GM18861 (cell line): ENCODE data around the gene CLCN5.

ENCODE experiments used
- ATAC-seq: cut with Tn5 transposase; IDR thresholded peaks from one replicate; pipeline ENCODE4 v1.9.1; 2021; ENCODE audit not compliant: unreplicated experiment

CLCN5 gene

GRCh38 chrX:49922291-49923241 lies at the start of gene CLCN5:
TSS of gene CLCN5 (plus strand) at chrX:49922596. CDS start at chrX:49925299, 2,703 bp downstream.
- peak; percentile 94 for ATAC-seq

- ATAC-seq, result no peak
Measured at GRCh38 chrX:49876750-49877149, 45.6 kb upstream of the CLCN5 start.

- no peak for ATAC-seq
Measured at GRCh38 chrX:49877397-49878101, 44.8 kb upstream of the CLCN5 start.

GRCh38 chrX:49878128-49878833 lies 44.1 kb upstream of the CLCN5 start:
- ATAC-seq, result no peak

- ATAC-seq, result peak; percentile 68
Measured at GRCh38 chrX:49878834-49879655, 43.4 kb upstream of the CLCN5 start, which contains the start of gene USP27X. TSS of gene USP27X (plus strand) at chrX:49879484. CDS start at chrX:49880308, 824 bp downstream.

GRCh38 chrX:49879656-49880277 lies 42.6 kb upstream of the CLCN5 start:
- no peak for ATAC-seq

- no peak for ATAC-seq
Measured at GRCh38 chrX:49880668-49881067, 41.7 kb upstream of the CLCN5 start.

GRCh38 chrX:49884290-49884862 lies 38.0 kb upstream of the CLCN5 start:
- ATAC-seq, result peak; percentile 58

- ATAC-seq, result no peak
Measured at GRCh38 chrX:49892542-49892941, 29.9 kb upstream of the CLCN5 start.

GRCh38 chrX:49896951-49897350 lies 25.4 kb upstream of the CLCN5 start:
- ATAC-seq, result no peak

GRCh38 chrX:49901048-49901447 lies 21.3 kb upstream of the CLCN5 start:
- no peak for ATAC-seq

GRCh38 chrX:49910344-49910743 lies 12.1 kb upstream of the CLCN5 start:
- ATAC-seq, result peak; percentile 57

GRCh38 chrX:49912086-49912485 lies 10.3 kb upstream of the CLCN5 start:
- no peak for ATAC-seq

GRCh38 chrX:49912861-49913260 lies 9.5 kb upstream of the CLCN5 start:
- no peak for ATAC-seq

GRCh38 chrX:49915361-49916222 lies 6.8 kb upstream of the CLCN5 start:
- peak; percentile 84 for ATAC-seq

- ATAC-seq, result no peak
Measured at GRCh38 chrX:49919617-49920016, 2.8 kb upstream of the CLCN5 start.

GRCh38 chrX:49921109-49921508 lies 1.3 kb upstream of the CLCN5 start:
- ATAC-seq, result no peak

- ATAC-seq, result no peak
Measured at GRCh38 chrX:49925176-49925575, 2.8 kb downstream of the CLCN5 start.

GRCh38 chrX:49930039-49930438 lies 7.6 kb downstream of the CLCN5 start:
- no peak for ATAC-seq
